ENCODE data around the gene GLRA1.

GRCh38 chr5:151793358-151793757 lies 131.3 kb downstream of the GLRA1 start:
- TF ChIP-seq, protein P1, sequence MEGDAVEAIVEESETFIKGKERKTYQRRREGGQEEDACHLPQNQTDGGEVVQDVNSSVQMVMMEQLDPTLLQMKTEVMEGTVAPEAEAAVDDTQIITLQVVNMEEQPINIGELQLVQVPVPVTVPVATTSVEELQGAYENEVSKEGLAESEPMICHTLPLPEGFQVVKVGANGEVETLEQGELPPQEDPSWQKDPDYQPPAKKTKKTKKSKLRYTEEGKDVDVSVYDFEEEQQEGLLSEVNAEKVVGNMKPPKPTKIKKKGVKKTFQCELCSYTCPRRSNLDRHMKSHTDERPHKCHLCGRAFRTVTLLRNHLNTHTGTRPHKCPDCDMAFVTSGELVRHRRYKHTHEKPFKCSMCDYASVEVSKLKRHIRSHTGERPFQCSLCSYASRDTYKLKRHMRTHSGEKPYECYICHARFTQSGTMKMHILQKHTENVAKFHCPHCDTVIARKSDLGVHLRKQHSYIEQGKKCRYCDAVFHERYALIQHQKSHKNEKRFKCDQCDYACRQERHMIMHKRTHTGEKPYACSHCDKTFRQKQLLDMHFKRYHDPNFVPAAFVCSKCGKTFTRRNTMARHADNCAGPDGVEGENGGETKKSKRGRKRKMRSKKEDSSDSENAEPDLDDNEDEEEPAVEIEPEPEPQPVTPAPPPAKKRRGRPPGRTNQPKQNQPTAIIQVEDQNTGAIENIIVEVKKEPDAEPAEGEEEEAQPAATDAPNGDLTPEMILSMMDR (IDR thresholded peaks at IDR 0.05), result no peak
- TF ChIP-seq POLR2AphosphoS5 (IDR thresholded peaks at IDR 0.05), result no peak

Data from esophagus muscularis mucosa (tissue), 3 donors.